HepG2 (cell line): ENCODE measurements around the gene PRM3. TPM values are rescaled to one million over a fixed set of nuclear protein-coding genes. Genes with fewer than 3 reads are reported as not detected.

Experiments used
- ADNP ChIP-seq: sonication (generic); formaldehyde crosslinking; IDR thresholded peaks from 2 replicates; pipeline ENCODE4 v1.4.0; 2020; ENCODE audit warnings: missing genetic modification reagents
- ARNTL ChIP-seq: sonication (generic); formaldehyde crosslinking; IDR thresholded peaks from 2 replicates; pipeline ENCODE4 v1.4.0; 2020; ENCODE audit warnings: mild to moderate bottlenecking, missing genetic modification reagents
- CCDC6 ChIP-seq: sonication (generic); formaldehyde crosslinking; IDR thresholded peaks from 2 replicates; pipeline ENCODE4 v1.8.1; 2022; ENCODE audit warnings: mild to moderate bottlenecking, missing genetic modification reagents, moderate library complexity
- IKZF1 ChIP-seq: fragments of 450-650 bp; IDR thresholded peaks from 2 replicates; pipeline ENCODE4 v1.7.1; 2016
- KDM5B ChIP-seq: sonication (generic); formaldehyde crosslinking; IDR thresholded peaks from 2 replicates; pipeline ENCODE4 v1.4.0; 2020; ENCODE audit warnings: missing genetic modification reagents, mild to moderate bottlenecking, borderline replicate concordance
- KLF6 ChIP-seq: IDR thresholded peaks from 2 replicates; pipeline ENCODE4 v1.8.0; 2016; ENCODE audit warnings: missing biosample characterization, missing genetic modification reagents
- RORA ChIP-seq: sonication (generic); formaldehyde crosslinking; IDR thresholded peaks from 2 replicates; pipeline ENCODE4 v1.5.0; 2020; ENCODE audit warnings: mild to moderate bottlenecking, missing genetic modification reagents, moderate library complexity
- SAFB2 ChIP-seq: sonication (generic); formaldehyde crosslinking; IDR thresholded peaks from 2 replicates; pipeline ENCODE4 v1.5.1; 2020; ENCODE audit warnings: missing genetic modification reagents, low read depth, mild to moderate bottlenecking, borderline replicate concordance
- SNAPC2 ChIP-seq: sonication (generic); formaldehyde crosslinking; IDR thresholded peaks from 2 replicates; pipeline ENCODE4 v1.8.1; 2022; ENCODE audit warnings: mild to moderate bottlenecking, missing genetic modification reagents
- SSRP1 ChIP-seq: IDR thresholded peaks from 2 replicates; pipeline ENCODE4 v1.6.1; 2016; ENCODE audit warnings: control low read depth
- TCF12 ChIP-seq, 2 experiments: fragments of 450-650 bp in 1 of 2; sonication (generic) in 1 of 2; formaldehyde crosslinking in 1 of 2; IDR thresholded peaks; 2 replicates each; pipeline versions ENCODE4 v1.6.1 to v1.8.0; 2017 to 2022; ENCODE audit warnings: antibody characterized with exemption in 1 of 2, mild to moderate bottlenecking in 1 of 2, missing genetic modification reagents in 1 of 2, moderate library complexity in 1 of 2
- YY1 ChIP-seq: IDR thresholded peaks from 2 replicates; pipeline ENCODE4 v1.6.1; 2011; ENCODE audit warnings: low read length, low read depth, moderate library complexity, mild to moderate bottlenecking; ENCODE audit not compliant: insufficient read depth, insufficient replicate concordance
- ZFY ChIP-seq: sonication (generic); formaldehyde crosslinking; IDR thresholded peaks from 2 replicates; pipeline ENCODE4 v1.4.0; 2020; ENCODE audit warnings: missing genetic modification reagents
- ZNF234 ChIP-seq: sonication (generic); formaldehyde crosslinking; conservative IDR thresholded peaks from 2 replicates; pipeline ENCODE4 v1.5.1; 2020; ENCODE audit warnings: mild to moderate bottlenecking, missing genetic modification reagents
- ZNF333 ChIP-seq: sonication (generic); formaldehyde crosslinking; IDR thresholded peaks from 2 replicates; pipeline ENCODE4 v1.4.0; 2020; ENCODE audit warnings: mild to moderate bottlenecking, missing genetic modification reagents, borderline replicate concordance
- ZNF546 ChIP-seq: sonication (generic); formaldehyde crosslinking; conservative IDR thresholded peaks from 2 replicates; pipeline ENCODE4 v1.8.1; 2023; ENCODE audit warnings: mild to moderate bottlenecking, missing genetic modification reagents
- ZNF550 ChIP-seq: sonication (generic); formaldehyde crosslinking; IDR thresholded peaks from 2 replicates; pipeline ENCODE4 v1.4.0; 2020; ENCODE audit warnings: mild to moderate bottlenecking, missing genetic modification reagents, borderline replicate concordance
- ZNF563 ChIP-seq: sonication (generic); formaldehyde crosslinking; IDR thresholded peaks from 2 replicates; pipeline ENCODE4 v1.8.0; 2022; ENCODE audit warnings: mild to moderate bottlenecking, moderate library complexity, missing genetic modification reagents
- ZNF589 ChIP-seq: sonication (generic); formaldehyde crosslinking; conservative IDR thresholded peaks from 2 replicates; pipeline ENCODE4 v1.8.0; 2022; ENCODE audit warnings: mild to moderate bottlenecking, moderate library complexity, missing genetic modification reagents
- ZNF629 ChIP-seq: sonication (generic); formaldehyde crosslinking; conservative IDR thresholded peaks from 2 replicates; pipeline ENCODE4 v1.5.0; 2020; ENCODE audit warnings: missing genetic modification reagents
- ZNF652 ChIP-seq: IDR thresholded peaks from 2 replicates; pipeline ENCODE4 v1.6.1; 2016; ENCODE audit warnings: low read depth, borderline replicate concordance
- ZNF776 ChIP-seq: sonication (generic); formaldehyde crosslinking; IDR thresholded peaks from 2 replicates; pipeline ENCODE4 v1.4.0; 2020; ENCODE audit warnings: mild to moderate bottlenecking, missing genetic modification reagents
- polyA plus RNA-seq, 8 experiments: library from polyadenylated mRNA; depleted of rRNA in 3 of 8; stranded (reverse) in 7 of 8; unstranded in 1 of 8; fragments of >200 nt; fragmentation: Illumina TruSeq in 4 of 8; extraction: Trizol in 4 of 8; gene quantifications; 2 replicates each; pipeline versions ENCODE4 v1.2.1 to v1.2.3, GENCODE V29; 2011 to 2016; ENCODE audit warnings: low read depth in 4 of 8, missing spikeins in 1 of 8, mixed read lengths in 1 of 8; ENCODE audit not compliant: insufficient read depth in 1 of 8
- total RNA-seq, 5 experiments: library from RNA; depleted of rRNA; stranded (reverse); fragments of >200 nt; fragmentation: Illumina TruSeq; extraction: Trizol; gene quantifications; 2 replicates each; pipeline ENCODE4 v1.2.3, GENCODE V29; 2016; ENCODE audit warnings: low read depth in 1 of 5
- TF ChIP-seq, protein P1 (sequence below): sonication (generic); formaldehyde crosslinking; conservative IDR thresholded peaks from 2 replicates; pipeline ENCODE4 v1.8.1; 2023; ENCODE audit warnings: missing genetic modification reagents
- TF ChIP-seq, protein P2 (sequence below): sonication (generic); formaldehyde crosslinking; IDR thresholded peaks from 2 replicates; pipeline ENCODE4 v1.4.0; 2020; ENCODE audit warnings: missing genetic modification reagents, borderline replicate concordance

The PRM3 gene
- total and polyA plus RNA-seq, 2 of the 13 experiments (the other 11 are each of a cell fraction or from before 2014, with no cell fraction given): not detected

GRCh38 chr16:11253995-11254912, 19.2 kb downstream of the PRM3 start (continued):
- TF ChIP-seq IKZF1 (no peak), TCF12 (IDR thresholded peaks at IDR 0.05) (no peak), TCF12 (CRISPR knock-in tag; IDR thresholded peaks at IDR 0.05) (0 out of 2 replicates have a peak, but pooled peaks have one; percentile 34), ZNF333 (CRISPR knock-in tag) (peak; percentile 36; the same call in 1 of the 2 replicates), ZNF550 (CRISPR knock-in tag) (no peak), KDM5B (CRISPR knock-in tag) (peak; percentile 56; the same call in 1 of the 2 replicates), SAFB2 (0 out of 2 replicates have a peak, but pooled peaks have one; percentile 15), KLF6 (no peak), ARNTL (CRISPR knock-in tag) (peak; percentile 16; the same call in 1 of the 2 replicates), ZNF234 (CRISPR knock-in tag) (no peak), RORA (CRISPR knock-in tag) (no peak), ZNF652 (CRISPR knock-in tag) (no peak), CCDC6 (CRISPR knock-in tag) (no peak), SSRP1 (CRISPR knock-in tag) (no peak), YY1 (no peak), ZNF776 (CRISPR knock-in tag) (0 out of 2 replicates have a peak, but pooled peaks have one; percentile 31), ZNF629 (CRISPR knock-in tag) (peak; percentile 75), ZFY (0 out of 2 replicates have a peak, but pooled peaks have one; percentile 24), ZNF589 (CRISPR knock-in tag) (peak; percentile 31; the same call in 1 of the 2 replicates), ZNF563 (CRISPR knock-in tag) (peak; percentile 12), ADNP (CRISPR knock-in tag) (no peak), SNAPC2 (CRISPR knock-in tag) (no peak), ZNF546 (CRISPR knock-in tag) (no peak)
- TF ChIP-seq, protein P1, sequence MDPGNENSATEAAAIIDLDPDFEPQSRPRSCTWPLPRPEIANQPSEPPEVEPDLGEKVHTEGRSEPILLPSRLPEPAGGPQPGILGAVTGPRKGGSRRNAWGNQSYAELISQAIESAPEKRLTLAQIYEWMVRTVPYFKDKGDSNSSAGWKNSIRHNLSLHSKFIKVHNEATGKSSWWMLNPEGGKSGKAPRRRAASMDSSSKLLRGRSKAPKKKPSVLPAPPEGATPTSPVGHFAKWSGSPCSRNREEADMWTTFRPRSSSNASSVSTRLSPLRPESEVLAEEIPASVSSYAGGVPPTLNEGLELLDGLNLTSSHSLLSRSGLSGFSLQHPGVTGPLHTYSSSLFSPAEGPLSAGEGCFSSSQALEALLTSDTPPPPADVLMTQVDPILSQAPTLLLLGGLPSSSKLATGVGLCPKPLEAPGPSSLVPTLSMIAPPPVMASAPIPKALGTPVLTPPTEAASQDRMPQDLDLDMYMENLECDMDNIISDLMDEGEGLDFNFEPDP (CRISPR knock-in tag): 0 out of 2 replicates have a peak, but pooled peaks have one; percentile 27
- TF ChIP-seq, protein P2, sequence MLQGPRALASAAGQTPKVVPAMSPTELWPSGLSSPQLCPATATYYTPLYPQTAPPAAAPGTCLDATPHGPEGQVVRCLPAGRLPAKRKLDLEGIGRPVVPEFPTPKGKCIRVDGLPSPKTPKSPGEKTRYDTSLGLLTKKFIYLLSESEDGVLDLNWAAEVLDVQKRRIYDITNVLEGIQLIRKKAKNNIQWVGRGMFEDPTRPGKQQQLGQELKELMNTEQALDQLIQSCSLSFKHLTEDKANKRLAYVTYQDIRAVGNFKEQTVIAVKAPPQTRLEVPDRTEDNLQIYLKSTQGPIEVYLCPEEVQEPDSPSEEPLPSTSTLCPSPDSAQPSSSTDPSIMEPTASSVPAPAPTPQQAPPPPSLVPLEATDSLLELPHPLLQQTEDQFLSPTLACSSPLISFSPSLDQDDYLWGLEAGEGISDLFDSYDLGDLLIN (CRISPR knock-in tag): no peak
